Jurkat, Clone E6-1 (cell line): ENCODE results near the gene HAUS3.
"Not testable (repeated sequence)": the region's sequence is repeated elsewhere in the genome, so short reads cannot be mapped to it uniquely, and the experiment has no call there.

Source experiments
- DNase-seq: peaks from one replicate; pipeline ENCODE4 v3.0.0-alpha.2; 2011; ENCODE audit warnings: low read depth, low spot score
- H3K4me3 ChIP-seq: 2 replicates; pipeline ENCODE4 v1.5.1; 2011; ENCODE audit warnings: mild to moderate bottlenecking, low read length, control low read depth, moderate library complexity

The HAUS3 gene

GRCh38 chr4:2243681-2244380 is 1.9 kb upstream of the HAUS3 start:
- no peak overlapping the region for H3K4me3 ChIP-seq
- no peak for DNase-seq

- peak overlapping the region; percentile 89 for H3K4me3 ChIP-seq
- no peak for DNase-seq
Measured at GRCh38 chr4:2241003-2241402, 918 bp downstream of the HAUS3 start.

GRCh38 chr4:2236944-2237666 is 4.8 kb downstream of the HAUS3 start:
- H3K4me3 ChIP-seq: no peak overlapping the region
- no peak for DNase-seq

- no peak overlapping the region for H3K4me3 ChIP-seq
- no peak for DNase-seq
Measured at GRCh38 chr4:2231082-2231481, 10.8 kb downstream of the HAUS3 start.

- no peak overlapping the region for H3K4me3 ChIP-seq
- DNase-seq: no peak
Measured at GRCh38 chr4:2226261-2226660, 15.7 kb downstream of the HAUS3 start.

- no peak overlapping the region for H3K4me3 ChIP-seq
- DNase-seq: no peak
Measured at GRCh38 chr4:2222838-2223237, 19.1 kb downstream of the HAUS3 start.

GRCh38 chr4:2221378-2221777 is 20.5 kb downstream of the HAUS3 start:
- not testable (repeated sequence) for DNase-seq, H3K4me3 ChIP-seq

- DNase-seq: peak; percentile 58
- no peak overlapping the region for H3K4me3 ChIP-seq
Measured at GRCh38 chr4:2220016-2220630, 21.8 kb downstream of the HAUS3 start.

- H3K4me3 ChIP-seq: no peak overlapping the region
- DNase-seq: no peak
Measured at GRCh38 chr4:2219233-2219760, 22.6 kb downstream of the HAUS3 start.

GRCh38 chr4:2218436-2218835 is 23.5 kb downstream of the HAUS3 start:
- DNase-seq: no peak
- no peak overlapping the region for H3K4me3 ChIP-seq

GRCh38 chr4:2217726-2218125 is 24.2 kb downstream of the HAUS3 start:
- H3K4me3 ChIP-seq: no peak overlapping the region
- no peak for DNase-seq

- H3K4me3 ChIP-seq: no peak overlapping the region
Measured at GRCh38 chr4:2212831-2213230, 29.1 kb downstream of the HAUS3 start.

GRCh38 chr4:2202789-2203188 is 39.1 kb downstream of the HAUS3 start:
- not testable (repeated sequence) for H3K4me3 ChIP-seq, DNase-seq

More at GRCh38 chr4:2212831-2213230, 29.1 kb downstream of the HAUS3 start:
- no peak for DNase-seq

GRCh38 chr4:2194496-2194895 is 47.4 kb downstream of the HAUS3 start:
- no peak overlapping the region for H3K4me3 ChIP-seq

GRCh38 chr4:2193326-2193725 is 48.6 kb downstream of the HAUS3 start:
- DNase-seq: no peak
- no peak overlapping the region for H3K4me3 ChIP-seq

More at GRCh38 chr4:2194496-2194895, 47.4 kb downstream of the HAUS3 start:
- no peak for DNase-seq

- H3K4me3 ChIP-seq: no peak overlapping the region
- no peak for DNase-seq
Measured at GRCh38 chr4:2186865-2187172, 55.1 kb downstream of the HAUS3 start.

GRCh38 chr4:2186133-2186864 is 55.6 kb downstream of the HAUS3 start:
- no peak for DNase-seq

GRCh38 chr4:2183394-2183793 is 58.5 kb downstream of the HAUS3 start:
- no peak overlapping the region for H3K4me3 ChIP-seq
- no peak for DNase-seq

More at GRCh38 chr4:2186133-2186864, 55.6 kb downstream of the HAUS3 start:
- H3K4me3 ChIP-seq: no peak overlapping the region

GRCh38 chr4:2182994-2183393 is 58.9 kb downstream of the HAUS3 start:
- H3K4me3 ChIP-seq: no peak overlapping the region
- no peak for DNase-seq
